HG03342 (cell line): ENCODE results near the gene PARD3.

Source experiments
- ATAC-seq: cut with Tn5 transposase; IDR thresholded peaks from one replicate; pipeline ENCODE4 v1.9.1; 2021; ENCODE audit warnings: mild to moderate bottlenecking, moderate library complexity; ENCODE audit not compliant: unreplicated experiment

PARD3 gene

GRCh38 chr10:34513636-34514035 lies 301.5 kb downstream of the PARD3 start:
- ATAC-seq: no peak

- no peak for ATAC-seq
Observed at GRCh38 chr10:34507217-34507616, 307.9 kb downstream of the PARD3 start.

- no peak for ATAC-seq
Observed at GRCh38 chr10:34506786-34507185, 308.3 kb downstream of the PARD3 start.

GRCh38 chr10:34505338-34505737 lies 309.8 kb downstream of the PARD3 start:
- ATAC-seq: no peak

GRCh38 chr10:34504534-34504933 lies 310.6 kb downstream of the PARD3 start:
- ATAC-seq: no peak

DNA sequence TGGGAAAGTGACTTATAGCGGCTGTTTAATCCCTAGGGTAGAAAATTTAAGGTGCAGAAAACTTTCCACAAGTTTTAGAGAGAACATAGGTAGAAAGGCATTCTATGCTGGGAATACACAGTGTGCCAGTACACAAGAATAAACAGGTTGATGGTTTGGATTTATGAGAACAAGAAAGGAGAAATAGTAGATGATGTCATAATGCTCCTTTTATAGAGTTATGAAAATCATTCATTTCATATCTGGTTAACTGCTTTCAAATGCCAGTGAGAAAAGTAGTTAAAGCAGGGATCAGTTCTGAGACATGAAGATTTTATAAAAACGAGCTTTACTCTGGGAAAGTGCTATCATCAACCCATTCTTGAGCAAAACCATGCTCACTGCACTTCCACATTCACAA lies 311.4 kb downstream of the PARD3 start:
- no peak for ATAC-seq

GRCh38 chr10:34499612-34500279 lies 315.4 kb downstream of the PARD3 start:
- ATAC-seq: no peak

GRCh38 chr10:34498821-34499220 lies 316.3 kb downstream of the PARD3 start:
- no peak for ATAC-seq

DNA sequence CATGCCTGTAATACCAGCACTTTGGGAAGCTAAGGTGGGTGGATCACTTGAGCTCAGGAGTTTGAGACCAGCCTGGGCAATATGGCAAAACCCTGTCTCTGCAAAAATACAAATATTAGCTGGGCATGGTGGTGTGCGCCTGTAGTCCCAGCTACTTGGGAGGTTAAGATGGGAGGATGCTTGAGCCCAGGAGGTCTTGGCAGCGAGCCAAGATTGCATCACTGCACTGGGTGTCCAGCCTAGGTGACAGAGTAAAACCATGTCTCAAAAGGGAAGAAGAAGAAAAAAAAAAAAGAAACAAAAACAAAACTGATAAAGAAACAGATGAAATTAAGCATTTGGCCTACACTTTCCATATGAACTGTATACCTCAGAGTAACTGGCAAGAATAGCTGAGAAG lies 319.2 kb downstream of the PARD3 start:
- ATAC-seq: no peak

- ATAC-seq: no peak
Observed at GRCh38 chr10:34494012-34494411, 321.1 kb downstream of the PARD3 start.

- no peak for ATAC-seq
Observed at GRCh38 chr10:34492081-34492480, 323.0 kb downstream of the PARD3 start.

DNA sequence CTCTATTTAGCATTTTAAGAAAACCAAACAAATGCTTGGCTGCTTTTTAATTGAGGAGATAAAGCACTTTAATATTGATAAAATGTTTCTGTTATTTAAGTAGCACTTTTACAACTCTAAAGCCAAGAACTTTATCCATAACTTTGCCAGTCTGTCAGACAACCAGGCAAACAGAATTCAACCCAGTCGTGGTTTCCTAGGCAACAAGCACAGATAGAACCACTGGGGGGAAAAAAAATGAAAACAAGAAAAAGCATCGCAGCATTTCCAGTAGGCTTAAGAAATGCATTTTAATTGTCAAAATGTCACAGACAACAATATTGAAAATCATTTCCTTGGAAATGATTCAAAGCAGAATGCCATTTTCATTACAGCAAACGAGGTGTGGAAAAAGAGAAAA lies 323.4 kb downstream of the PARD3 start:
- no peak for ATAC-seq

DNA sequence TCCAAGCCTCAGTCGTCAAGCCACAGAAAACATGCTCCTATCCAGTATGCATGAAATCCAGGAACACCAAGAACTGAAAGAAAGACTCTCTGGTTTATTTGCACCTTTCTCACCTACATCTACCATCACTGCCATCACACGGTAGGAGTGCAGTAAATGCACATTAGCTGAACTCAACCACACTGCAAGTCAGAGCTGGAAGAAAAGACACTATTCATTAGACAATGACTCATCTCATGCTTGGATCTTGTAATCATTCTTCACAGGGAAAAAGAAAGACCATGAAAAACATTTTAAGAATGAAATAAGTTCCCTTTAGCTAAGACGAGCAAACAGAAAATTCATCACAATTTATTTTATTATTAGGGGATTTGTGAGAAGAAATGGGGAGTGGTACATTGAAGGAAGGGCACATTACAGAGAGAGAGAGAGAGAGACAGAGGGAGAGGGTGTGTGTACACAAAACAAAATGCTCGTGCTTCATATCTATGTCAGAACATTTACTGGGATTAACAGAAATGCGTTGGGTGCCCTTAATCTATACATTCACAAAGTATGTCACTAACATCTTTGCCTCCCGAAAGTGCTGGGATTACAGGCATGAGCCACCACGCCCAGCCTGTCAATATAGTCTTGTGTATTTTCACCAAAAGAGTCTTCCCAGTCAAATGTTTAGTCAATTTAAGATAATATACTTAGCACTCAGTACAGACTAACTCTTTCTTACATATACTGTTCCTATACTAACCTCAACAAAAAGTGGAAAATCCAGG lies 324.9 kb downstream of the PARD3 start:
- ATAC-seq: no peak

GRCh38 chr10:34489411-34489810 lies 325.7 kb downstream of the PARD3 start:
- ATAC-seq: no peak

GRCh38 chr10:34488476-34489130 lies 326.5 kb downstream of the PARD3 start:
- no peak for ATAC-seq

GRCh38 chr10:34486008-34486407 lies 329.1 kb downstream of the PARD3 start:
- no peak for ATAC-seq

- ATAC-seq: no peak
Observed at GRCh38 chr10:34484164-34484563, 330.9 kb downstream of the PARD3 start.

DNA sequence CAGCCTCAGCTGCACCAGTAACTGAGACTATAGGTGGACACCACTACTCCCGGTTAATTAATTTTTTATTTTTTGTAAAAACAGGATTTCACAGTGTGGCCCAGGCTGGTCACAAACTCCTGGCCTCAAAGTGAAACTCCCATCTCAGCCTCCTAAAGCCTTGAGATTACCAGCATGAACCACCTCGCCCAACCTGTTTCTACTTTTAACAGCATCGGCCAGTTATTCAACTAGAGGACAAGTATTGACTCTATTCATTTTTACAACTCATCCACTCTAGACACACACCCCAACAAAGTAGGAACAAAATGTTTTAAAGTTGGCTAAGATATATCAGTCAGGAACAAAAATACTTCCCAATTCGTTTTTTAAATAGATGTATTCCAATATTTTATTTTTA lies 334.8 kb downstream of the PARD3 start:
- ATAC-seq: no peak

GRCh38 chr10:34479520-34480179 lies 335.4 kb downstream of the PARD3 start:
- ATAC-seq: no peak

- no peak for ATAC-seq
Observed at GRCh38 chr10:34477249-34477648, 337.8 kb downstream of the PARD3 start.

GRCh38 chr10:34476608-34477007 lies 338.5 kb downstream of the PARD3 start:
- ATAC-seq: no peak

GRCh38 chr10:34475786-34476185 lies 339.3 kb downstream of the PARD3 start:
- ATAC-seq: no peak
